Fibroblast of skin of left biceps (primary cell): ENCODE measurements around the gene CDC42BPA.
"Not testable (repeated sequence)": the region's sequence is repeated elsewhere in the genome, so short reads cannot be mapped to it uniquely, and the experiment has no call there.

Source experiments
- DNase-seq, 2 experiments: peaks; one replicate each; pipeline ENCODE4 v3.0.0-alpha.2; 2013; ENCODE audit warnings: low read depth in 2 of 2

Gene CDC42BPA

DNA sequence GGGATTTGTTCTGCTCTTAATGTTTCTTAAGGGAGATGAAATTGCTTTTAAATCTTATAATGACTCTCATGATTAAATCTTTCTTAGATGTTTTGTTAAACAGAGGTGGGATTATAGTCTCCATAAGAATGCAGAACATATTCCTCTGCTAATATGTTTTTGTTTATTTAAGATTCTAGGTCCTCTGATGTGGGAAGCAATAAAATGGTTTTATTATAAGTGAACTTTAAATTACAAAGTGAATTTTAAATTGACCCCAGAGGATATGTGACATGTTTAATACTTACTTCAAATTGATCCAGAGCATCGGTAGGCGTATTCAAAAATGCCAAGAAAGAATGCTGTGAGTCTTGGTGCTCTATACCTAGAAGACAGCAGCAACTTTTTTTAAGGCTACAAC, 248.8 kb downstream of the CDC42BPA start:
- DNase-seq: no peak

DNA sequence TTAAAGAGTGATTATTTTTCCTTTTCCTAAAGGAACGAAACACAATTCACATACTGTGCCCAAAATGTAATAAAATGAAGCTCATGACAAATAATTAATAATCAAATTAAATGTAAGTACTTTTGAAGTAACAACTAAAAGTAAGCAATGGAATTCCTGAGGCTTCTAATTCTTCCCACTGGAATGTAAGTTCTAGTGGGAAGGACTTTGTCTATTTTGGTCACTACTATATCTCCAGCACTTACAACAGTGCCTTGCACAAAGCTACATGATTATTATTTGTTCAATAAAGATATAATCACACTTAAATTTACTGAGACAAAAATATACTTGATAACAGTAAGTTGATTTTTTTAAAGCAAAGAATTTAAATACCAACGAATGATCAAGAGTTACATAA, 249.4 kb downstream of the CDC42BPA start:
- DNase-seq: no peak

DNA sequence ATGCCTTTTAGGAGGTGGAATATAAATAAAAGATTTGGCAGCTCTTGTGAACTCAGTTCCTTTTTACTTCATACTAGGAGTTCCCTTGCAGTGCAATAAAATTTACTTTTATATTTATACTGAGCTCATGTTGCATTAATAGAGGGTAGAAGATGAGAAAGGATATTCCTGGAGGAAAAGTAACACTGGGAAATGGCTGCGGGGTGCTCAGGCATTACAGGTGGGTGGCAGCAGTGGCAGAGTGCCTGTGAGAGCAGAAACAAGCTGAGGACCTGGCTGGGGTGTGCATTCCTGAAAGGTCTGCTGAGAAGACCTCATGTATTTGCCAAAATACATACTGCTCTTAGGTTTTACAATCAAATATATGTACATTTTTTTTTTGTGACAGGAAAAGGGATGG, 251.3 kb downstream of the CDC42BPA start:
- no peak for DNase-seq

DNA sequence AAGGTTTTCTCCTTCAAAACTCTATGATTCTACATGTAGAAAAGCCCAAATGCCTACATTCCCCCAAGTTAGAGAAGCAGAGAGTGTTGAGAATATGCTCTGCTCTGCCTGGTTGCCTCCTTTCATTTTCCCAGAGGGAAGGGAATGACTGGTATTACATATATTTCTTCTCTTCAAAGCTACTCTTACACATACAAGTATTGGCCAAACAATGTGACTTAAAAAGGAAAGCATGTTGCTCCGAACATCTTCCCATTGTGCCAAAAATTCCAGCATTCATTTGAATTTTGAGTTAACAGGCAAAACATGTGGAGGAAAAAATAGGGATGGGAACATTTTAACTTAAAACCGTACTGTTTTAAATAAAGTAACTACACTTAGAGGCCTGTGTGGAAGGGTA, 253.0 kb downstream of the CDC42BPA start:
- no peak for DNase-seq

DNA sequence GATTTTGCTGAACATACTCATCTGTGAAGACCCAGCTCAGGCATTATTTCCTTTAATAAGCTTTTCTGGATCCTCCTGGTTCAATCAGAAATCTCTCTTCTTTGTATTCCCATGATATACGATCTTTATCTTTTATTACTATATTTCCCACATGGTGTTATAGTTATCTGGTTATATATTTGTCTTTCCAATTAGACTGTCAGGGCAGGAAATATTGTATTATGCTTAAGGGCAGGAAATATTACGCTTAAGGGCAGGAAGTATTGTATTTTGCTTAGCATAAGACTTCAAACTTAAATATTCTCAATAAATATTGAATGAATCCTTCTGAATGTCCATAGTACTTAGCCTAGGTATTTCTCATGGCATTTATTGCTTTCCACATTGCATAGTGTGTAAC, 256.0 kb downstream of the CDC42BPA start:
- DNase-seq: no peak

DNA sequence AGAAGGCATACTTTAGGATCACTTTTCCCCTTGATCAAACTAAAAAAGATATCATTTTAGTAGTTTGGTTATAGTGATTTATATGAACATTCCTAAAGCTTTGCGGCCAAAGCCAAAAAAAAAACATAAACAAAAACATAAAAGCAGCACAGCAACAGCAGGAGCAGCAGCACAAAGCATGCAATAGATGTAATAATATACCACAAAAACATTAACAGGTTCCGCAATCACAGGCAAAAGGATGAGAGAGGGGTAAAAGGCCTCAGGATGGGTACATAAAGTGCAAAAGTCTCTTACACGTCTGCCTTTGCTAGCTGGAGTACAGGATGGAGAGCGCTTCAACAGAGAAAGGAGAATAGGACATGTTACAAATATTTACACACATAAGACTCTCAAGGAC, 259.2 kb downstream of the CDC42BPA start:
- no peak for DNase-seq

DNA sequence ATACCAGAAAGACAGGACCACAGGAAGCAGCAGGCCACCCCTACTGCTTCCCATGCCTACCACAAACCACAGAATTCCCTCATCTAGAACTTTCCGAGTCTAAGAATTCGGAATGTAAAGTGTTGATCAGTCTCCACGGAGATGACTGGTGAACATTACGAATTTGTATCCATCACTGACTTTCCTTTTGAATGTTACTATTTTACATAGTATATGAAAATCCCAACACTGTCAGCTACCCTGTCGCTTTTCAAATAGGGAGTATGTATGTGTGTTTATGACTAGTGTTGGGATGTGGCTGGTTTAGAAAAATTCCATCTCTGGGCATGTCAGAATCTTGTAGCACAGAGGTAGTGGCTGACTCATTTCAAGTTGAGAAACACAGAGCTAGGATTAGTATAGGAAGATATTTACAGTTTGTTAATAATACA, 260.0 kb downstream of the CDC42BPA start:
- DNase-seq: peak in 1 of 2 experiments; percentile 17

DNA sequence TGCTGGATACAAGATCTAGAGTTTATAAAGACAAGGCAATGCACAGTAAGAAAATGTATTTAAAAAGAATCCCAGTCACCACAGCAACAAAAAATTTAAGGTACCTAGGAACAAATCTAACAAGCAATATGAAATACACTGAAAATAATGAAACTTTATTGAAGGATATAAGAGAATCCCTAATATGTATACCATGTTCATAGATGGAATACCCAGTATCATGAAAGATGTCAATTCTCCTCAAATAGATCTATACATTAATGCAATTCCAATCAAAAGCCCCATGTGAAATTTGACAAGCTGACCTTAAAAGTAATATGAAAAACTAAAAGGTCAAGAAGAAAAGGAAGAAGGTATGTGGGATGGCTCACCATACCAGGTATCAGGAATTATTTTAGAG, 269.0 kb downstream of the CDC42BPA start:
- no peak for DNase-seq

DNA sequence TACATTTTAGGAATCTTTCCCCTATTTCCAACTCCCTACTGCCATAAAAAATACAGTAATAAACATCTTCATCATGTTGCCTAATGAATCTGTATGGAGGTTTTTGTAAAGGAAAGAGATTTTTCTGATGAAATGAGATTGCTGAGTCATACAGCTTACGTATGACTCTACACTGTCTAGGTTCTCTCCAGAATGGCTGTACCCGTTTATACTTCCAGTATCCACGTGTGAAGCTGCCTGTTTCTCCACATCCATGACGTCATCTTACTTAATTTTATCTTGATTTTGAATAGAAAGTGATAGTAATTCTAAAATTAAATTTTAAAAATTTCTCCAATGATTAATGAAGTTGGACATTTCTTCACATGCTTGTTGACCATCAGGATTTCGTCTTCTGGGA, 274.5 kb downstream of the CDC42BPA start:
- no peak for DNase-seq

DNA sequence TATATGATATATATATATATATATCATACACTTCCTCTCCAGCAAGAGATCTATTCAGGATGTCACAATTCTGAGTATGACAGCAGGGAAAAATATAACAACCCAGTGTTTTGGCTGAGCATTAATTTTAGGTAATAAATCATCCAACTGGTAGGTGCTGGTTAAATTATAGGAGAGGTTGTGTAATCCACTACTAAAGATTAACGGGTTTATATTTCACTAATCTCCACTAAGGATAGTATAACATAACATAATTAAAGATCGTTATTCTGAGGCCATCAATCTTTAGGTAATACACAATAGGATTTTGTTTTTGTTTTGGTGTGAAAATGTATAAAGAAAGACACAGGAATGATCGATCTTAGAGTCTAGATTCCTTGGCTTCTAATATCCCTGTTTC, 276.0 kb downstream of the CDC42BPA start:
- DNase-seq: no peak

DNA sequence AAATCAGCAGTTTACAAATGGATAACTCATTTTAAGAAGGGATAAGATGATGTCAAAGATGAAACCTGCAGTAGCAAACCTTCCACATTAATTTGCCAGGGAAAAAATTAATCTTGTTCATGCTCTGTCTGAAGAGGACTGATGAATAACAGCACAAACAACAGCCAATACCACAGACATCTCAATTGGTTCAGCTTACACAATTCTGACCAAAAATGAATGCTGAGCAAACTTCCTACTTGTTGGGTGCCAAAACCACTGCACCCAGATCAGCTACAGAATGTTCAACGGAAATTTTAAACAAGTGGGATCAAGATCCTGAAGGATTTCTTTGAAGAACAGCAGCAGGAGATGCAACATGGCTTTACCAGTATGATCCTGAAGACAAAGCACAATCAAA, 279.9 kb downstream of the CDC42BPA start:
- peak in 1 of 2 experiments; percentile 5 for DNase-seq

DNA sequence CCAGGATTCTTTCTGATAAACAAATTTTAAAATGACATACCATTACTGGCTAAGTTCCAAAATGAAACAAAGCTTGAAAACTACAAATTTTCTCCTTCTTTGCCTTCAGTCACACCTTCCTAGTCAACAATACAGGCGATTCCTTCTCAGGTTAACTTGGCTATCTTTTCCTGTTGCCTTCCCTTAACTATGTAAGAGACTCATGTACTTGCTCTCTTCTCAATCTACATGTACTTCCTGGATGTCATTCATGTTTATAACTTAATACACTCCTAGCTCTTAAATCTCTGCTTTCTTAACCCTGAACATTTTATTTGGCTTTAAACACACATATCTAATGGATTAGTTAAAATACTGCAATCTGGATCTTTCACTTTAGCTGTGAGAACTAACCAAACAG, 281.2 kb downstream of the CDC42BPA start:
- no peak for DNase-seq

DNA sequence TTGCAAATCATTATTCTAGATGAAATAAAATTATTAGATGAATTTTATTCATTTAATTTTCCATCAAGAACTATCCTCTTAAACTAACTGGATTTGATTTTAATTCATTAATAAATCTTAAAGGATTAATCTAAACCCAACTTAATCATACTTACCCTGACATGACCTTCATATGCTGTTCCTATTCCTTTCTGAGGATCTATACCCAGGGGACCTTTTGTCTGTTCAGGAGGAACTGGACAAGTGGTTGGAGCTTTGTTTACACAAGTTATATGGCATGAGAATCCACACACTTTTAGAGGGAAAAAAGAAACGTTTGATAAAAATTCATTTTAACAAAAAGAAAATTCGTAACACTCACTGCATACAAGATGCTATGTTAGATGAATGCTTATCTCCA, 283.0 kb downstream of the CDC42BPA start:
- no peak for DNase-seq

DNA sequence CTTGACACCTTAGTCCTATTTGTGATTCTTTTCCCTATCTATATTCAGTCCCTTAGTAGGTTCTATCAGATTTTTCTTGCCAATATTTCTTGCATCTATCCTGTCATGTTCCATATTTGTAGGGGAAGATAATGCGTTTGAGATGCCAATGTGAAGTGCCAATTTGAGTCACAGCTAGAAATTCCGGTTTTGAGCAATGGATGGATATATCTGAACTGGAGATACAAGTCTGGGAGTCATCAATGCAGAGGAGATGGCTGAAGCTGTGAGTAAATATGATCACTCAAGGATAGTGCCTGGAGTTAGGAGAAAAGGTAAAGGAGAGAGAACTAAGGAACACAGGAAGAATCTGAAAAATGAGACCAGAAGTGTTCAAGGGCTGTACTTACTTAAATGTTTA, 284.4 kb downstream of the CDC42BPA start:
- no peak for DNase-seq

DNA sequence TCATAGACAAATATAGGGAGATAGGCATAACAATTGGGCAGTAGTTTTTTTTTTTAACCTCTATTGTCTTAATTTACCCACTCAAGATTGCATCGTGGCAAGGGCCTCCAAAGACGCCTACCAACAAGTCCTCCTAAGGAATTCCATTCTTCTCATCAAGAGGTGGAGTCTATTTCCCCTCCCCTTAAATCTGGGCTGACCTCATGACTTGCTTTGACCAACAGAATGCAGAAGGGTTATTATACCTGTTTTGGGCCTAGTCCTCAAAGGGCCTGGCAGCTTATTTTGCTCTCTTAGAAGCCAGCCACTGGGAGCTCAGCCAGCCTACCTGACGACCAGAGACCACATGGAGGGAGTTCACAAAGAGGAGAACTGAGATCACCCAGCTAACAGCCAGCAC, 285.9 kb downstream of the CDC42BPA start:
- DNase-seq: no peak

DNA sequence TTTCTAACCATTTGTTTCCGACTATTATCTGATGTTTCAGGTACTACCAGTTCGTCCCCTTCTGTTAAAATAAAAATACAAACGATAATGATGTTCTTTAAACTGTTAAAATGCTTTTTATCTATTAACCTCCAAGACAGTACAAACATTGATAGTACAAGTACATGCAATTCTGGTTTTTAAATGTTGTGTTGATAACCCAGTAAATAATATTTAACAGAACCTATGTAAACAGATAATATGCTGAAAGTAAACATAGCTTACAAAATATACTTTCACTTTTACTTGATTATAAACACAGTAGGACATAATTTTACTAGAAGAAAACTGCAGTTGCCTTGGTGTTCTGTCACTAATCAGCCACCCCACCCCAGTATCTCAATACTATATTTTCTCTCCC, 301.3 kb downstream of the CDC42BPA start:
- DNase-seq: no peak

DNA sequence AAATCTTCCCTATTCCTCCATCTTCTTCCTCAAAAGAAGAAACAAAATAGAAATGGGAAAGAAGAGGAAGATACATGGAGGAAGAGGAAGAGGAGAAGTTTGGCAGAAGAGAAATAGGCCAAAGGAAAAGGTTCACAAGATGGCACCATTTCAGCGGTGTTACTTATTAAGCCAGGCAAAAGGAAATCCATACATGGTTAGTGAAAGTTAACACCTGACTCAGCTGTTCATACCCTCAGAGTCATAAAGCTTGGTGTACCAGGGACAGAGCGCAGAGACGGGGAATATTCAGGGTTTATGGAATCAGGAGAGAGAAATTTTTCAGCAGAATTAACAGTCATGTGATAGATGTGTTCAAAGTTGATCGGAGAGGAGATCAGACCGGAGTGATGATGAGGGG, 307.6 kb downstream of the CDC42BPA start:
- DNase-seq: no peak

DNA sequence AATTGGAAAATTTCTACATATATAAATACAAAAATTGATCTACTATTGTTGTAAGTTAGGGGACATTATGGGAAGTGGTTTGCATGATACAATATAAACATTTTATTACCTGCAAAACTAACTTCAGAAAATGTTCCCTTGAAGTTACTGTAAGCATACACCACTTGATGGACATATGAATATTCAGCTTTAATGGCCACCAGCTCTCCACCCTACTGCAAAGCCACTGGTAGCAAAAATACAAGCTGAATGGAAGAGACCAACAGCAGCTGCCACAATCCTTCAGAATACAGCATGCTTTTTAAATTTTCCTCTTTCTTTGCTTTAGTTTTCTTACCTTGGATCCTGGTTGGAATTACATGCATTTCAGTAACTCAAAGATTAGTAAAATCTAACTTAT, 308.4 kb downstream of the CDC42BPA start:
- DNase-seq: no peak

DNA sequence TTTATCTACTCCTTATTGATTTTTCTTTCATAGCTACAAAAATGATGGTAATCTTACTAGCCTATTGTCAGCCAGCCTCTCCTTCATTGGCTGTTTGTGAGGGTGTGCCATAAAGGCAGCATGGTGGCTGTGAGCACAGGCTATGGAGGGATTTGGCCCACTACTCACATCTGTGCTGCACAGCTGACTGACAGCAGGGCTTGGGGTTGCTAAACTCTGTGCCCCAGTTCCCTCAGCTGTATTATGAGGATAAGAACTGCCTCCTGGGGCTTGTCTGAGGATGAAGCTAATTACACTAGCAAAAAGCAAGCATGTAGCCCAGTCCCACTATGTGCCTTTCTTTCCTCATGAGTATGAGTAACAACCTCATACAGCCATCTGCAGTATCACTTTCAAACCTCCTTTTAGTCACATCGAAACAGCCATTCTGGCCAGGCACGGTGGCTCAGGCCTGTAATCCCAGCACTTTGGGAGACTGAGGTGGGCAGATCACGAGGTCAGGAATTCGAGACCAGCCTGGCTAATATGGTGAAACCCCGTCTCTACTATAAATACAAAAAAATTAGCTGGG, 312.0 kb downstream of the CDC42BPA start:
- DNase-seq: no peak

DNA sequence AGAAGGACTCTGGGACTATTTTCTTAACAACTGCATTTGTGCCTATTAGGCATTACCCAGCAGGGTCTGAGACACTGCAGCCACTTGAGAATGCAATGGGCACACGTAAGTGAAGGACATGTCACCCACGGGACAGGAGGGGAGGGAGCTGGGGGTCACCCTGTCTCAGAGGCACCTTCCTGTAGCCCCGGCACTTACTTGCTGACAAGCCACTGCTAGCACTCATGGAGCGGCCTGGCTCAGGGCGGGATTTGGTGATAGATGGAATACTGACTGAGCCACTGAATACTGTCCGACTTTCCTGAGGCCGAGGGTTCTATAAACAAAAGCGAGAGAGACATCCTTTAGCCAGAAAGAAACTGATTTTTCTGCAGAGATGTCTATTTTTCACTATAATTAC, 313.5 kb downstream of the CDC42BPA start:
- DNase-seq: no peak

DNA sequence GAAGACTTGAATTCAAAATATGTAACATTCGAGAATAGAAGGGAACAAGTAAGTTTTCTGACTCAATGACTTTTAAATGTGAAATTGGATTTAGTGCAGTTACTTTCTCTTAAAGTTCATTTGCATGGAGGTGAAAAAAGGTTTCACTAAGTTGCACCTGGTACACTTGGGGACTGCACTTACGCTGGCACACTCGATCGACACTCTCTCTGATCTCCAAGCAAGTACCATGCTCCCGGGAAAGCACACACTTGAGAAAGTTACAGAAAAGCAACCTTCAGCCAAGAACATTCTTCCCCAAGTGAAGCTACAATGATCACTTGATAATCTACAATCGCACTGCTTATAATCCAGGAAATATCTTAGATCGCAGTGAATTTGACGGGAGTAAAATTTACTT, 315.1 kb downstream of the CDC42BPA start:
- no peak for DNase-seq

DNA sequence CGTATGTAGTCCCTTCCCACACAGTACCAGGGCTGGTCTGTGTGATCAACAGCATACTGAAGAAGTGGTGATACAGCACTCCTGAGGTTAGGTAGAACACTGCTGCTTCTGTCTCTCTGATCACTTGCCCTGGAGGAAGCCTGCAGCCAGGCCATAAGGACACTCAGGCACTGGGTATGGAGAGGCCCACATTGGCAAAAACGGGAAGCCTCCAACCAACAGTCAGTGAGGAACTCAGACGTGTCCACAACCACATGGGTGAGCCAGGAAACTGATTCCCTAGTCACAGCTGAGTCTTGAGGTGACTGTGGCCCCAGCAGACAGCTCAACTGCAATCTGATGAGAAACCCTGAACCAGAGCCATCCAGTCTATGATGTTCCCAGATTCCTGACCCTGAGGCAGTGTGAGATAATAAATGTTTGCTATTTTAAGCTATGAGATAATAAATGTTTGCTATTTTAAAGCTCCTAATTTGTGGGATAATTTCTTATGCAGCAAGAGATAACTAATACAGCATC, 315.7 kb downstream of the CDC42BPA start:
- DNase-seq: no peak

DNA sequence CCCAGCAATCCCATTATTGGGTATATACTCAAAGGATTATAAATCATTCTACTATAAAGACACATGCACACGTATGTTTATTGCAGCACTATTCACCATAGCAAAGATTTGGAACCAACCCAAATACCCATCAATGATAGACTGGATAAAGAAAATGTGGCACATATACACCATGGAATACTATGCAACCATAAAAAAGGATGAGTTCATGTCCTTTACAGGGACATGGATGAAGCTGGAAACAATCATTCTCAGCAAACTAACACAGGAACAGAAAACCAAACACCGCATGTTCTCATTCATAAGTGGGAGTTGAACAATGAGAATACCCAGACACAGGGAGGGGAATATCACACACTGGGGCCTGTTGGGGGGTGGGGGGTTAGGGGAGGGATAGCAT, 318.7 kb downstream of the CDC42BPA start:
- not testable (repeated sequence) for DNase-seq
